Glutamatergic neuron (in vitro differentiated cells): ENCODE data around the gene LRRC8D. TPM values are rescaled to one million over a fixed set of nuclear protein-coding genes. Genes with fewer than 3 reads are reported as not detected.

Experiments used
- DNase-seq: peaks from one replicate; pipeline ENCODE4 v3.0.0; 2022
- H3K27ac Mint-ChIP-seq: one replicate; pipeline ENCODE4 v1.8.0; 2020; ENCODE audit warnings: mild to moderate bottlenecking, mixed read lengths, inconsistent platforms; ENCODE audit not compliant: unreplicated experiment
- H3K27me3 Mint-ChIP-seq: one replicate; pipeline ENCODE4 v1.8.0; 2020; ENCODE audit warnings: mild to moderate bottlenecking, moderate library complexity, mixed read lengths, inconsistent platforms; ENCODE audit not compliant: unreplicated experiment
- H3K36me3 Mint-ChIP-seq: one replicate; pipeline ENCODE4 v1.8.0; 2020; ENCODE audit warnings: mild to moderate bottlenecking, mixed read lengths, inconsistent platforms; ENCODE audit not compliant: unreplicated experiment
- H3K4me1 Mint-ChIP-seq: one replicate; pipeline ENCODE4 v1.8.0; 2020; ENCODE audit warnings: mild to moderate bottlenecking, low read depth, mixed read lengths, inconsistent platforms; ENCODE audit not compliant: unreplicated experiment
- H3K4me3 Mint-ChIP-seq: one replicate; pipeline ENCODE4 v1.8.0; 2020; ENCODE audit warnings: mild to moderate bottlenecking, mixed read lengths, inconsistent platforms; ENCODE audit not compliant: unreplicated experiment
- H3K9me3 Mint-ChIP-seq: one replicate; pipeline ENCODE4 v1.8.0; 2020; ENCODE audit warnings: mild to moderate bottlenecking, moderate library complexity, mixed read lengths, inconsistent platforms; ENCODE audit not compliant: unreplicated experiment
- total RNA-seq: library from RNA; stranded (reverse); fragmentation: NEBNext Ultra II Directional; extraction: Animal tissue kit (Norgen Biotek cat#: 25700); gene quantifications from one replicate; pipeline ENCODE4 v1.2.1, GENCODE V29; 2021; ENCODE audit not compliant: unreplicated experiment
- TF ChIP-seq, protein P1 (sequence below): fragments of 200-600 bp; sonication (generic); IDR thresholded peaks from one replicate; pipeline ENCODE4 v1.5.0; 2021; ENCODE audit not compliant: partially characterized antibody, unreplicated experiment

Gene LRRC8D
- total RNA-seq, 1 donor from 2014 or later = 54.9 TPM

- Mint-ChIP-seq H3K4me1 (peaks cover 13% of the 10 kb centered on the region), H3K4me3 (no peak overlapping the region), H3K9me3 (no peaks in the 10 kb centered on the region), H3K27me3 (peaks cover 2% of the 10 kb centered on the region), H3K36me3 (no peaks in the 10 kb centered on the region), H3K27ac (no peak overlapping the region)
- no peak for DNase-seq
- TF ChIP-seq, protein P1, sequence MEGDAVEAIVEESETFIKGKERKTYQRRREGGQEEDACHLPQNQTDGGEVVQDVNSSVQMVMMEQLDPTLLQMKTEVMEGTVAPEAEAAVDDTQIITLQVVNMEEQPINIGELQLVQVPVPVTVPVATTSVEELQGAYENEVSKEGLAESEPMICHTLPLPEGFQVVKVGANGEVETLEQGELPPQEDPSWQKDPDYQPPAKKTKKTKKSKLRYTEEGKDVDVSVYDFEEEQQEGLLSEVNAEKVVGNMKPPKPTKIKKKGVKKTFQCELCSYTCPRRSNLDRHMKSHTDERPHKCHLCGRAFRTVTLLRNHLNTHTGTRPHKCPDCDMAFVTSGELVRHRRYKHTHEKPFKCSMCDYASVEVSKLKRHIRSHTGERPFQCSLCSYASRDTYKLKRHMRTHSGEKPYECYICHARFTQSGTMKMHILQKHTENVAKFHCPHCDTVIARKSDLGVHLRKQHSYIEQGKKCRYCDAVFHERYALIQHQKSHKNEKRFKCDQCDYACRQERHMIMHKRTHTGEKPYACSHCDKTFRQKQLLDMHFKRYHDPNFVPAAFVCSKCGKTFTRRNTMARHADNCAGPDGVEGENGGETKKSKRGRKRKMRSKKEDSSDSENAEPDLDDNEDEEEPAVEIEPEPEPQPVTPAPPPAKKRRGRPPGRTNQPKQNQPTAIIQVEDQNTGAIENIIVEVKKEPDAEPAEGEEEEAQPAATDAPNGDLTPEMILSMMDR = no peak
These were observed 72.0 kb downstream of the LRRC8D start for GRCh38 chr1:89892816-89893215.

DNA sequence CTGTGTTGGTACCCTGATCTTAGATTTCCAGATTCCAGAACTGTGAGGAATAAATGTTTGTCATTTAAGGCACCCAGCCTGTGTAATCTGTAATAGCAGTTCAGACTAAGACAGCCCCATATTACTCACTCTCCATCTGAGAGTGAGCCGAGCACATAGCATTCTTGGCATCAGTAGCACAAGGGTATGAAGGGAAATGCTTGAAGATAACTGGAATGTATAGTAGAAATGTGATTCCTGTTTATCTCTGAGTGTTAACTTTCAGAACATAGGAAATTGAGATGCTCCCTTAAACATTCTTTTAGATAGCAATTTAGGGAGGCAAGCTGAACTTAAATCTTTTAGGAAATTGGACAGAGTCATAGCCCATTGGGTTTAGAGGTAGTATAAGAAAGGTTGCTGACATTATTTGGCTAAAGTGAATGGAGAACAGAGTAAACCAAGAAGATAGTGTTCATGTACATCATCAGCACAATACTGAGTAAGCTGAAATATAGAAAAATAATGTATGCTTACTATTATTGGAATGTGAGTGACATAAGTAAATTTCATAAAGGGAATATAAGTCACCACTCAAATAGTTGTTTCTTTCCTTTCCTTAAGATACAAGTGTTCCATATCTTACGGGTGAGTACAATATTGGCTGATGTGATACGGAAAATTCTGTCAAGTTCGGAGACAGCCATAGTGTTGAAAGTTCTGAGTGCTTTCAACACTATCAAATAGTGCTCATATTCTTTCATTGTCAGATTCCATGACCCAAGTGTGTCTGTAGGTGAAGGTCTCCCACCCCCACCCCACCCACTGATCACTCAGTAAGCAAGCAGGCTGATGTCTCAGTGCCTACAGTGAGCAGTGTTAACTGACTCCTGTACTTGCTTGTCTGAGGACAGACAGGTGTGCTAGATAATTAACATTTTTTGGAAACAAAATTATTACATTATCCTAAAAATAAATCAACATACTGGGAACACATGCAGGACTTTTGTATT, 73.7 kb downstream of the LRRC8D start:
- Mint-ChIP-seq H3K36me3 (no peaks in the 10 kb centered on the region), H3K4me3 (no peak overlapping the region), H3K4me1 (peaks cover 11% of the 10 kb centered on the region), H3K27ac (no peak overlapping the region), H3K27me3 (peaks cover 2% of the 10 kb centered on the region), H3K9me3 (no peaks in the 10 kb centered on the region)
- TF ChIP-seq, protein P1 = no peak
- DNase-seq = no peak

DNA sequence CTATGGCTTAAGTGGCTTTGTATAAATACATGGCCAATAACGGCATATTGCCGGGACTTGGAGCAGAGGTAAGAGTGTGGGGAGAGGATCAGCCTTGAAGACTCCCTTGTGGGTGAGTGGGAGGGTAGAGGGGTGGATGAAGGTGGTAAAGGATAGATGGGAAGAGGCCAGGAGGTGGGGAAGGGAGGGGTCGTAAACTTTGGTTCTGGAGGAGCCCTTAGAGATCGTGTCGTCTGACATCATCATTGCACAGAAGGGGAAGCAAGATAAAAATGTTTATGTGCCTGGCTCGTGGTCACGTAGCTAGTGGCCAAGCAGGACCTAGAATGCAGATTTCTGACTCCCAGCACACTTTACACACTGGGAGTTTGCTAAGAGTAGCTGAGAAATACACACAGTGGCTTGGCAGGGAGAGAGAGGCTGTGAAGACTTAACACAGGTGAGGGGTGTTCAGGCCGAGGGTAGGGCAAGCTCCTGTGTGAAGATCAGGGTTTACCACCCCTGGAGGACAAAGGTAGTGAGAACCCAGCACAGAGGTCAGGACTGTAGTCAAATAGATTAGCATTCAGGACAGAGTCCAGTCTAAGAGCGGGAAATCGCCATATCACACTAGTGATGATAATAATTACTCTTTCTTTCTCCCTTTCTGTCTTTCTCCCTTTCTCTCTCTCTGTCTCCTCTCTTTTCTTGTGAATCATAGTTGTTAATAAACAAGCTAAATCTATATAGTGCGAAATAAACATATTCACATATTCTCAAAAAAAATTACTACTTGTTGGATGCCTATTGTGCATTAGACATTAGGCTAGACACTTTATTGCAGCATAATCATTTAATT, 75.5 kb downstream of the LRRC8D start:
- Mint-ChIP-seq H3K27ac (no peak overlapping the region), H3K27me3 (peaks cover 2% of the 10 kb centered on the region), H3K36me3 (no peaks in the 10 kb centered on the region), H3K4me3 (no peak overlapping the region), H3K9me3 (no peaks in the 10 kb centered on the region), H3K4me1 (peaks cover 17% of the 10 kb centered on the region)
- TF ChIP-seq, protein P1 = no peak
- no peak for DNase-seq

DNA sequence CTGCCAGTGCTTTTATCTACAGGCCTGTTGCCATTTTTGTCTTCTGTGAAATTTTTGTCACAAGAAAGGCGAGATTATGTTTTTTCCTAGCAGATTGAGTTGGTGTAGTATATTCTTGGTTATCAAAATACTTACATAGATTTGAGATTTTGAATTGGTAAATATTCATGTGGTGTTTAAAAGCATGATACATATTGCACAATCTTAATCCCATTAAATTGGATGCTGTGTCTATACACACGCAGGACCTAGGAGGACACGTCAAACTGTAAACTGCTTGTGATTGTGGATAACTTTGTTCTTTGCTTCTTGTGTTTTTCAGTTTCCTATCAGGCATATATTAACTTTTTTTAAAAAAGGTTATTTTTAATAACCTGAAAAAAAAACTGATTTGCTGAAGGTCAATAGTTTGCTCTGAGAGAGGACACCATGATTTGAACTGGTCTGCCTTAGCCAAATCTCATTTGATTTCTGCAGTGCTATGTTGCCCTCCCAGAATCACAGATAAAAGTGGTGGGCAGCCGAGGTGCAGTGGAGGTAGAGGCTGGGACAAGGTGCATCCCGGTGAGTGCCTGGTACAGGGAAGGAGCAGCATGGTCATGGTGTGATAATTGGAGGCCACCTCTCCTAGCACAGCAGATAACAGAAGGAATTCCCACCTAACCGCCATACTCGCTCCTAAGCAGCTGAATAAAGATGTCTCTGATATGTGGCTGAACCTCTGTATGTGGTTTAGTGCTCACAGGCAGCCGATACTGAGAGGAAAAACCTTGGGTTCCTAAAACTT, 76.7 kb downstream of the LRRC8D start:
- TF ChIP-seq, protein P1 = no peak
- H3K4me3 Mint-ChIP-seq = no peak overlapping the region
- H3K4me1 Mint-ChIP-seq = peaks cover 19% of the 10 kb centered on the region
- no peak for DNase-seq
- H3K36me3 Mint-ChIP-seq = no peaks in the 10 kb centered on the region
- H3K27ac Mint-ChIP-seq = no peak overlapping the region
- H3K9me3 Mint-ChIP-seq = no peaks in the 10 kb centered on the region
- H3K27me3 Mint-ChIP-seq = peaks cover 6% of the 10 kb centered on the region
